T-helper 17 cell (primary cell): Measurements from ENCODE around the gene ZNF581. TPM values are rescaled to one million over a fixed set of nuclear protein-coding genes. Genes with fewer than 3 reads are reported as not detected.

Experiments used
- ATAC-seq: fragments of 150-1000 bp; cut with Tn5 transposase; 2 replicates; pipeline ENCODE4 v1.10.0; 2021; ENCODE audit warnings: mild to moderate bottlenecking, moderate library complexity
- DNase-seq, 3 donors: peaks; one replicate each; pipeline versions ENCODE4 v3.0.0 to v3.0.0-alpha.2; 2020 to 2021
- H3K9me3 ChIP-seq: one replicate; pipeline ENCODE4 v1.7.0; 2013; ENCODE audit warnings: low read length, mild to moderate bottlenecking; ENCODE audit not compliant: control insufficient read depth, poor library complexity, severe bottlenecking
- H3K27ac Mint-ChIP-seq: one replicate; pipeline ENCODE4 v1.8.0; 2022; ENCODE audit warnings: mild to moderate bottlenecking, moderate library complexity, mixed read lengths
- H3K27me3 Mint-ChIP-seq: one replicate; pipeline ENCODE4 v1.8.0; 2022; ENCODE audit warnings: mixed read lengths
- H3K36me3 Mint-ChIP-seq: one replicate; pipeline ENCODE4 v1.8.0; 2022; ENCODE audit warnings: low read depth, mixed read lengths
- H3K4me1 Mint-ChIP-seq: one replicate; pipeline ENCODE4 v1.8.0; 2022; ENCODE audit warnings: mild to moderate bottlenecking, mixed read lengths
- H3K4me3 Mint-ChIP-seq: one replicate; pipeline ENCODE4 v1.8.0; 2022; ENCODE audit warnings: mild to moderate bottlenecking, moderate library complexity, mixed read lengths
- total RNA-seq, 4 donors: library from RNA in 2 of 4; stranded (reverse) in 2 of 4; gene quantifications; one replicate each; pipeline ENCODE4 v1.2.3 and lab custom pipeline; 2022 to 2026

The ZNF581 gene
- total RNA-seq, 2 donors from 2014 or later: 24.7 to 26.3 TPM

- Mint-ChIP-seq H3K4me1 (peaks cover 49% of the 10 kb centered on the region), H3K27me3 (no peaks in the 10 kb centered on the region), H3K27ac (peak overlapping the region; percentile 90), H3K4me3 (peak overlapping the region; percentile 76), H3K36me3 (peaks cover 9% of the 10 kb centered on the region)
- ATAC-seq: no peak
- no peaks in the 10 kb centered on the region for H3K9me3 ChIP-seq
- no peak for DNase-seq
Measured at GRCh38 chr19:55659822-55660221, 16.4 kb downstream of the ZNF581 start.

- ATAC-seq (no peak), DNase-seq (no peak)
- Mint-ChIP-seq H3K4me3 (no peak overlapping the region), H3K27ac (peak overlapping the region; percentile 90), H3K27me3 (no peaks in the 10 kb centered on the region), H3K4me1 (peaks cover 51% of the 10 kb centered on the region), H3K36me3 (peaks cover 9% of the 10 kb centered on the region)
- no peaks in the 10 kb centered on the region for H3K9me3 ChIP-seq
Measured at GRCh38 chr19:55660404-55660803, 17.0 kb downstream of the ZNF581 start.

DNA sequence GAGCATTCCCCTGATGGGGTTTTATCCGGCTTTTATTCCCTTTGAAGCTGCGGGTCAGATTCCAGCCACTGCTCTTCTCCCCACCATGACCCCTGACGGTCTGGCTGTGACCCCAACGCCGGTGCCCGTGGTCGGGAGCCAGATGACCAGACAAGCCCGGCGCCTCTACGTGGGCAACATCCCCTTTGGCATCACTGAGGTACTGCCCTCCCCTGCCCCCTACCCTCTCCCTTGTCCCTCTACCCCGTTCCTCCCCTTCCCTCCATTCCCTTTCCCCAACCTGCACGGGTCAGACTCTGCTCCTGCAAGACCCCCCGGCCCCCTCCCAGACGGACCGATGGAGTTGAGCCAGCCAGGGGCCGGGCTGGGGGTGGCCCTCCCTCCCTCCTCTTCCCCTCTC is 17.5 kb downstream of the ZNF581 start:
- no peak for ATAC-seq
- DNase-seq: no peak
- peaks cover 48% of the 10 kb centered on the region for H3K4me1 Mint-ChIP-seq
- H3K27ac Mint-ChIP-seq: peak overlapping the region; percentile 90
- H3K9me3 ChIP-seq: no peaks in the 10 kb centered on the region
- H3K4me3 Mint-ChIP-seq: no peak overlapping the region
- peaks cover 9% of the 10 kb centered on the region for H3K36me3 Mint-ChIP-seq
- no peaks in the 10 kb centered on the region for H3K27me3 Mint-ChIP-seq

DNA sequence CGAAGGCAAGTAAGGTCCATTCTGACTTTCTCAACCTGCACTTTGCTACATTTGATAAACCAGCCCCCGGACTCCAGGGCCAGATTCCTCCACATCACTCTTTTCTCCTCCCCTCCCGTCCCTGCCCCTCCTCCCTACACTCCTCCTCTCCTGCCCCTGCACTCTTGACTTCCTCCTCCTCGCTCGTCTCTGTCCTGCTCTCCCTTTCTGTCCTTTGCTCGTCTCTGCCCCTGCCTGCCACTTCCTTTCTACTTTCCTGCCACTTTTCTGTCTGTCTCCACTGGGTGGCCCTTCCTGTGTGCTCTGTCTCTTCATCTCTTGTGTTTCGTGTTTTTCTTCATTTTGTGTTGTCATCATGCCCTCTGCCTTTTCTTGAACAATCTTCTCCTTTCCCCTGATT is 18.4 kb downstream of the ZNF581 start:
- Mint-ChIP-seq H3K36me3 (peaks cover 9% of the 10 kb centered on the region), H3K4me3 (no peak overlapping the region), H3K27ac (no peak overlapping the region), H3K27me3 (no peaks in the 10 kb centered on the region), H3K4me1 (peaks cover 44% of the 10 kb centered on the region)
- DNase-seq (no peak), ATAC-seq (no peak)
- H3K9me3 ChIP-seq: no peaks in the 10 kb centered on the region

- H3K36me3 Mint-ChIP-seq: peaks cover 9% of the 10 kb centered on the region
- no peaks in the 10 kb centered on the region for H3K9me3 ChIP-seq
- H3K27me3 Mint-ChIP-seq: no peaks in the 10 kb centered on the region
- DNase-seq (no peak), ATAC-seq (no peak)
- H3K27ac Mint-ChIP-seq: no peak overlapping the region
- peaks cover 40% of the 10 kb centered on the region for H3K4me1 Mint-ChIP-seq
- no peak overlapping the region for H3K4me3 Mint-ChIP-seq
Measured at GRCh38 chr19:55663846-55664536, 20.5 kb downstream of the ZNF581 start.

GRCh38 chr19:55666343-55667005 is 23.0 kb downstream of the ZNF581 start:
- Mint-ChIP-seq H3K27ac (no peak overlapping the region), H3K36me3 (peaks cover 5% of the 10 kb centered on the region), H3K4me1 (peaks cover 44% of the 10 kb centered on the region), H3K4me3 (no peak overlapping the region), H3K27me3 (no peaks in the 10 kb centered on the region)
- ATAC-seq (no peak), DNase-seq (no peak)
- no peaks in the 10 kb centered on the region for H3K9me3 ChIP-seq

- Mint-ChIP-seq H3K27me3 (no peaks in the 10 kb centered on the region), H3K4me3 (no peak overlapping the region), H3K27ac (no peak overlapping the region), H3K4me1 (peaks cover 39% of the 10 kb centered on the region), H3K36me3 (peaks cover 1% of the 10 kb centered on the region)
- ATAC-seq: no peak
- H3K9me3 ChIP-seq: no peaks in the 10 kb centered on the region
- DNase-seq: no peak
Measured at GRCh38 chr19:55667006-55667381, 23.5 kb downstream of the ZNF581 start.

- H3K36me3 Mint-ChIP-seq: no peaks in the 10 kb centered on the region
- H3K27me3 Mint-ChIP-seq: no peaks in the 10 kb centered on the region
- no peaks in the 10 kb centered on the region for H3K9me3 ChIP-seq
- ATAC-seq (no peak), DNase-seq (no peak)
- no peak overlapping the region for H3K4me3 Mint-ChIP-seq
- H3K4me1 Mint-ChIP-seq: peaks cover 40% of the 10 kb centered on the region
- no peak overlapping the region for H3K27ac Mint-ChIP-seq
Measured at GRCh38 chr19:55667511-55667910, 24.1 kb downstream of the ZNF581 start.

GRCh38 chr19:55667958-55668357 is 24.5 kb downstream of the ZNF581 start:
- no peak for ATAC-seq
- no peaks in the 10 kb centered on the region for H3K9me3 ChIP-seq
- no peak overlapping the region for H3K27ac Mint-ChIP-seq
- no peak overlapping the region for H3K4me3 Mint-ChIP-seq
- no peaks in the 10 kb centered on the region for H3K27me3 Mint-ChIP-seq
- no peak for DNase-seq
- peaks cover 35% of the 10 kb centered on the region for H3K4me1 Mint-ChIP-seq
- no peaks in the 10 kb centered on the region for H3K36me3 Mint-ChIP-seq

GRCh38 chr19:55668603-55669348 is 25.3 kb downstream of the ZNF581 start:
- ATAC-seq: no peak
- Mint-ChIP-seq H3K4me1 (peaks cover 37% of the 10 kb centered on the region), H3K4me3 (no peak overlapping the region), H3K27me3 (no peaks in the 10 kb centered on the region), H3K36me3 (no peaks in the 10 kb centered on the region), H3K27ac (no peak overlapping the region)
- DNase-seq: no peak
- no peaks in the 10 kb centered on the region for H3K9me3 ChIP-seq

GRCh38 chr19:55669418-55670279 is 26.2 kb downstream of the ZNF581 start:
- H3K27ac Mint-ChIP-seq: no peak overlapping the region
- no peaks in the 10 kb centered on the region for H3K36me3 Mint-ChIP-seq
- H3K27me3 Mint-ChIP-seq: no peaks in the 10 kb centered on the region
- DNase-seq: no peak
- peaks cover 36% of the 10 kb centered on the region for H3K4me1 Mint-ChIP-seq
- no peak overlapping the region for H3K4me3 Mint-ChIP-seq
- H3K9me3 ChIP-seq: no peaks in the 10 kb centered on the region
- no peak for ATAC-seq

DNA sequence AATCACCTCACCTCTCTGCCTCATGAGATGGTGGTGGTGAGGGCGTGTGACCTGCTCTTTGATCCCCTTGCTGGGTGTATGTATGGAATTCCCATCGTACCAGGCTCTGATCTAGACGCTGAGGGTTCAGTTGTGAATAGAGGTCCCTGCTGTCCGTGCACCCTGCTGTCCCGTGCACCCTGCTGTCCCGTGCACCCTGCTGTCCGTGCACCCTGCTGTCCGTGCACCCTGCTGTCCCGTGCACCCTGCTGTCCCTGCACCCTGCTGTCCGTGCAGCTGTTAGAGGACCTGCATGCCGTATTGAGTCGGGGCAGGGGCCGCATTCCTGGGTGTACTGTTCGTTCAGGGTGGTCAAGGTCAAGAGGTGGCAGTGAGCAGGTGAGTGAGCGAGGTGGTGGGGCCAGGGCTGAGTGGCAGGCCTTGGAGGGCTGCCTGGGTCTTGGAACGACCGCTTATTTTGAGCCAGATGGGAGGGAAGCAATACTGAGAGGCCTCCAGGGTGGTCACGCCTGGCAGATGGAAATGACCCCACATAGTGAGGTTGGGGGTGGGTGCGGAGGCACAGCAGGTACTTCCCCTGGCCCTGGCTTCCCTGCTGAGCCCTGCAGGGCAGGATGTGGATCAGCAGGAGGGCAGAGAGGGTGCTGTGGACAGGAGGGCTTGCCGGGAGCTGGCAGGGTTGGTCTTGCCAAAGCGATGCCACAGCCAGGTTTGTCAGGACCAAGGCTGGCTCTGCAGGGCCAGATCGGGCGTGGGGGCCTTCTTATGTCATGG is 27.0 kb downstream of the ZNF581 start:
- ATAC-seq (no peak), DNase-seq (no peak)
- Mint-ChIP-seq H3K4me3 (no peak overlapping the region), H3K27me3 (no peaks in the 10 kb centered on the region), H3K36me3 (peaks cover 1% of the 10 kb centered on the region), H3K27ac (peak overlapping the region; percentile 71), H3K4me1 (peaks cover 35% of the 10 kb centered on the region)
- no peaks in the 10 kb centered on the region for H3K9me3 ChIP-seq
